ENCODE data around the gene BCDIN3D.
"Not testable (repeated sequence)": the region's sequence is repeated elsewhere in the genome, so short reads cannot be mapped to it uniquely, and the experiment has no call there.

BCDIN3D gene

DNA sequence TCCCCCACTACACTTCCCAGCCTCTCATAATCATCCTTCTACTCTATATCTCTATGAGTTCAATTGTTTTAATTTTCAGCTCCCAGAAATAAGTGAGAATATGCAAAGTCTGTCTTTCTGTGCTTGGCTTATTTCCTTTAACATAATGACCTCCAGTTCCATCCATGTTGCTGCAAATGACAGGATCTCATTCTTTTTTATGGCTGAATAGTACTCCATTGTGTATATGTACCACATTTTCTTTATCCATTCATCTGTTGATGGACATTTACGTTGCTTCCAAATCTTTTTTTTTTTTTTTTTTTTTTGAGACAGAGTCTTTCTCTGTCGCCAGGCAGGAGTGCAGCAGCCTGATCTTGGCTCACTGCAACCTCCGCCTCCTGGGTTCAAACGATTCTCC, 13.0 kb upstream of the BCDIN3D start:
- not testable (repeated sequence) for ATAC-seq

- ATAC-seq, result no peak
Observed at GRCh38 chr12:49854976-49855375, 12.1 kb upstream of the BCDIN3D start.

DNA sequence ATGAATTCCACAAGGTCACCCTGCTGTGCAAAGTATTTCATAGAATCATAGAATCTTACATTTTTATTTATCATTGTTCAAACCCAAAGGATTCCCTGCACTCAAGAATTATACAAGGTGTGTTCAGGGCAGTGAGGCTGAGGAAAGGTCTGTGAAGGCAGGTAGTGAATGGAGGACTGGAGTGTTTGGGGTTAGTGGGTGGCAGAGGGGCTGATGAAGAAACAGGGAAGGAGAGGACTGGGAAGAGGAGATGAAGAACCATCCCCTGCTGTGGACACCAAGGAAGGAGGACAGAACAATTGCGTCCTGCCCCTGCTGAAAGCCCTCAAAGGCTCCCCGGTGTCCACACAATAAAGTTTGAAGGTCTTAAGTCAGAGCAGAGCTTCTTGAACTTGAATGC, 10.8 kb upstream of the BCDIN3D start:
- no peak for ATAC-seq

DNA sequence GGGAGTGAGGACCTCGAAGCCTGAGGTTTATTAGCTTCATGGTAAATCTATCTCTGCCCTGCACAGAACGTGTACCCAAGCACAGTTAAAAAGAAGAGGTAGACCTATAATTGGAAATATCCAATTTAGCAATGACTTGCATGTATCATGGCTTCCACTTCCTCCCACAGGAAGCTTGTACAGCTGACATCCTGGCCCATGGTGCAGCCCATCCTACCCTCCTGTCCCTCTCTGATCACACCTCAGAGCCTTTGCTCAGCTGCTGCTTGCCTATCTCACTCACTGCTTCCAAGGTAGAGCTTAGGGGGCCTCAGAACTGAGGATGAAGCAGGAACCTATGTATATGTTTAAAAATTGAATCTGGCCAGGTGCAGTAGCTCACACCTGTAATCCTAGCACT, 4.3 kb upstream of the BCDIN3D start:
- ATAC-seq, result no peak

- no peak for ATAC-seq
Observed at GRCh38 chr12:49846032-49846431, 3.1 kb upstream of the BCDIN3D start.

DNA sequence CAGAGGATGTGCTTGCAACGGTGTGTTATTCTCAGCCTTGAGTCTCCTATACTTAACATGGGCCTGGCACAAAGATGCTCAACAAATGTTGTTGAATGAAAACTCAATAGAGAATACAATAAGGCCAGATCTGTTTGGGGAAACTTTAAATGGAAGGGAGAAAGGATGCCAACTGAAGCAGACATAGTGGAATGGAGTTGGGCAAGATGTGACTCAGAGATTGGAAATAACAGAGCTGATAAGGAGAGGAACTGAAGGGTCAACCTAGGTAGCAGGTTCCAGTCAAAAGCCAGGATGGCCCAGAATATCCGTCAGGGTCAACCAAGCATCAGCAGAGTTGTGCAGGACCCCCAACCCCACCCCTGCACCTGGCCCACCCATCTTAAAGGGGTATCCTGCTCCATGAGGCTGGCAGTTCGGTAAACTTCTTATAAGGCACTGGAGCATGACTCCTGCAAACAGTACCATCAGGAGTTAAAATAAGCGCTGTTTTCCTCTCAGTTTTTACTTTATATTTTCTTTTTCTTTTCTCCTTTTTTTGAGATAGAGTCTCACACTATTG, 1.1 kb upstream of the BCDIN3D start:
- ATAC-seq, result no peak

GRCh38 chr12:49843411-49843810, 505 bp upstream of the BCDIN3D start:
- ATAC-seq, result no peak

DNA sequence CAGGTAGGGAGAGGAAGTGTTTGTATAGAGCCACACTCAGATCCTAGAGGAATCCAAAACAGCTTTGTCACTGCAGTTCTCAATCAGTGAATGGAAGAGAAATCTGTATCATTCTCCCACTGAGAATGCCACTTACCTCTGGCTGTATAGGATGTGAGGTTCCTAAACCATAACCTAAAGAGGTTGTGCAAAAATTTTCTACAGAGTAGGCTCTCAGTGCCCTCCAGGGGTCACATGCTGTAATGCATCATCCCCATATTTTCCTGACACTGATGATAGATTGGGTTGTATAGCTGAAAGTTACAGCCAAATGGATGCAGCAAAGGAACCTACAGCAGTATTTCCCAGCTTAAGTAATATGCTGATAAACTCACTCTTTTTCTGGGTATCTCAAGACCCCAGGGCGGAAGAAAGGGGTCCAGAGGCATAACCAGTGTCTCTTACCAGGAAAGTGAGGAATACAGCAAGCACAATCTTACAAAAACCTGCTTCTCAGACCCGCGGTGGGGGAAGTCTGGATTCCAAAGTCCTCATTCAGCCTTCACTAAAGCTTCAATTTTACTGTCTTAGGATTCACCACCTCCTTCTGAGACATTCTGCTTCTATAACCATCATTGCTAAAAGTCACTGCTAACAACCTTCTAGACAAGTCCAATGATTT, 3.8 kb downstream of the BCDIN3D start:
- no peak for ATAC-seq

DNA sequence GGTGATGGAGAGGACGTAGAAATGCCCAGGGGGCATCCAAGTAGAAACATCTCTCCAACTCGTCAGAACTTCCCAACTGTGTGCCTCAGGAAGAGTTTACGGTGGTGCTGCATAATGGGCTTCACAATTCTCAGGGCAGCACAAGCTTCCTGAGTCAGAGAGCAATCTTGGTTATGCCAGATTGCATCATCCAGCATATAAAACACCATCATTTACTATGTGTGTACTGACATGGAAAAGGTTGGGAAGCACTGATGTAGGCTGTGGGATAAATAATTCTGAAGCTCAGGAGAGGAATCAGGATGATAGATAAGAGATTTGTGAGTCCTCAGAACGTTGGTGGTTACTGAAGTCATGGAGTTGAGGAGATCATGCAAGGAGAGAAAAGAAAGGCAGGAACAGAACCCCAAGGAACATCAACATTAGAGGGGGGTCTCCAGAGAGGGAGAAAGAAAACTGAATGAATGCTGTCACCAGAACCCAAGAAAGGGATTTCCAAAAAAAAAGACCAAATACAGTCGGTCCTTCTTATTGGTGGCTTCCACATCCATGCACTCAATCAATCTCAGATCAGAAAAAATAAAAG, 10.0 kb downstream of the BCDIN3D start:
- ATAC-seq, result no peak

DNA sequence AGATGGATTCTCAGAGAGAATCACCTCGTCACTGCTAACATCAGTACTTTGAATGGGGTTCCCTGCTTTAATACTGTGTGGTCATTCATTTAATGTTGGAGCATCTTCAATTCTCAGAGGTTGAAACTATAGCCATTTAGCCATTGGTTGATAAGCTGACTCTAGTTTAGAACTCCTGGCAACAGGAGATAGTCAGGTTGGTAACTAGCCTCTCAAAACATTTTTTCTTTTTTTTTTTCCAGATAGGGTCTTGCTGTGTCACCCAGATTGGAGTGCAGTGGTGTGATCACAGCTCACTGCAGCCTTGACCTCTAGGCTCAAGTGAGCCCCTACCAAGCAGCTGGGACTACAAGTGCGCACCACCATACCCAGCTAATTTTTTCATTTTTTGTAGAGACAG, 11.2 kb downstream of the BCDIN3D start:
- no peak for ATAC-seq

GRCh38 chr12:49828133-49829091, 14.5 kb downstream of the BCDIN3D start, which contains the start of gene NCKAP5L:
Gene NCKAP5L (minus strand): TSS chr12:49828413. CDS start chr12:49804044, 24,369 bp downstream.
- ATAC-seq, result peak; percentile 94 to 96

DNA sequence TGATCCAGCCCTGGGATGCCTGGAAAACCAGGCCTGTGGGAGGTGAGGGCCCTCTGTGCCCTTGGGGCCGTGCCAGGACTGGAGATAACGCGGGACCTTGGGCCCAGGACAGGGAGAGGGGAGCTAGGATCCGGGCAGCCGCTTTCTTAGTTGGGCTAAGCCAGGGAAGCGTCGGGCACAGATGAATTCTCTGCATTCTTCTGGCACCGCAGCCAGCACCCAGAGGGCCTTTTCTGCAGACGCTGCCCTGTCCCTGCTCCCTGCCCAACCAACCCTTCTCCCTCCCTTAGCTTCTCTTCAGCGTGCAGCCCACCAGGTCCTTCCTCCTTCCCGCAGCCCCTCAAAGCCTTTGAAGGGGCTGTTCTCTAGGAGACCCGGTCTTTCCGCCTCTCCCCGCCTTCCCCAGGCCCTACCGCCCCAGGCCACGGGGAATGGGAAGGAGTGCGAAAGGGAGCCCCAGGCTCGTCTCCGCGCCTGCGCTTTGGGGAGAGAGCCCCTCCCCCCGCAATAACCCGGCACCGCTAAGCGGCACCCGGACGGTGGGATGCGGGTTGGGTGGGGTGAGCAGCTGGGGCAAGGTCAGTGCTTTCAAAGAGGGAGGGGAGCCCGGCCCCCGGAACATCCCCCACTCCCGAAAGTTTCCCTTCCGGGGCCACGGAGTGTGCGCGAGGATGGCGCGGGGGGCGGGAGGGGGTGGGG, 15.4 kb downstream of the BCDIN3D start:
- no peak for ATAC-seq

DNA sequence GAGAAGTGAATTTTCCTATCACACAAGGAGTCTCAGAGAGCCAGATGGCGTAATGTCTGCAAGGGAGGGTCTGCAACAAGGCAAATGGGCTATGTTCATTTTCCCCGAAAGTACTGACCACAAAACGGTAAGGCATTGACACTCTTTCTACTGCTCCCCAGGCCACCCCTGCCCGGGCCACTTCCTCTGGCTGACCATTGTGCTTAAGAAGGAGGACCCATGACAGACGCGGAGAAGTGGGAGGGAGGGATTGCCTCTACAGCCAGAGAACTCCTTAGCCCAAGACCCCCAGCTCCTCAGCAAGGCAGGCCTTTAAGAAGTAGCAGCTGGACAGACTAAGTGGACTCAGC, 15.9 kb downstream of the BCDIN3D start:
- ATAC-seq, result no peak

DNA sequence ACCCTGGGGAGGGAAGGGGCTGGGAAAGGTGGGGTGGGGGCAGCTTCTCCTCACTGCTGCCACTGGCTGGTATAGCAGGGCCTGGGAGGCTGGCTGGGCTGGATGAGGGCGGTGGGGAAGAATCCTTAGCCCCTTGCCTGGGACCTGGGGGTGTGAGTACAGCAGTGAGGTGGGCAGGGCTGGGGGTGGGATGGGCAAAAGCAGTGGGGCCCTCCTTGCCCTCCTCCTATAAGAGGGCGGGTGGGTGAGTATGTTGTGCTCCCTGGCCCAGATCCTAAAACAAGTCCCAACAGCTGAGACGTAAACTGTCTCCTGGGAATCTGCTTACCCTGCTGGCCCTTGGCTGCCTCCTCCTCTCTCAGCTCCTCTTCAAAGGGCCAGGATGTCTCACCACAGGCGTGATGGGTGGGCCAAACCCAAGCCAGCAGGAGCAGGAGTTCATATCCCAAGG, 16.9 kb downstream of the BCDIN3D start:
- no peak for ATAC-seq

DNA sequence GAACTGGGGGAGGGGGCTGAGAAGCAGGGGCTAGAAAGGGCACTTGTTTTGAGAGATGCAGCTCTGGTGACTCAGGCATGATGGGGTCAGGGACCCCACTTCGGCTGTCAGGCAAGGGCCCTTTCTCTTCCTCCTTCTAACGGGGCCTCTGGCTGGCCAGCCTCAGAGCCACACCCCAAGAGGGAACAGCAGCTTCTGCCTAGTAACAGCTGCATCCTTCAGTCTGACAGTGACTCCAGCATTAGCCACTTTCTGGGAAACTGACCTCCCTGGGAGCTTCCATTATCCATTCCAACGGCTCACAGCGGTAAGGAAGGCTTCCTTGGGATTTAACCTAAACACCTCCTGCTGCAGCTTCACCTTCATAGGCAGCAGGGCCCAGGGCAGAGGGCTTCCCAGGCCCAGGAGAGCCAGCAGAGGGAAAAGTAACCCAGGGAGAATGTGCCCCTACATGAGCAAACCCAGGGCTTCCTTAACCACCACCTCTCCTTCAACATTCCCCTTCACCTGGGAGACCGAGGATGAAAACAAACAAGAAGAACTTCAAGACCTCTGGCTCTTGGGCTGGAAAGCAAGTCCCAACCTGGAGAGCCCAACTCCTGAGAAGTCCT, 17.4 kb downstream of the BCDIN3D start:
- ATAC-seq, result no peak

DNA sequence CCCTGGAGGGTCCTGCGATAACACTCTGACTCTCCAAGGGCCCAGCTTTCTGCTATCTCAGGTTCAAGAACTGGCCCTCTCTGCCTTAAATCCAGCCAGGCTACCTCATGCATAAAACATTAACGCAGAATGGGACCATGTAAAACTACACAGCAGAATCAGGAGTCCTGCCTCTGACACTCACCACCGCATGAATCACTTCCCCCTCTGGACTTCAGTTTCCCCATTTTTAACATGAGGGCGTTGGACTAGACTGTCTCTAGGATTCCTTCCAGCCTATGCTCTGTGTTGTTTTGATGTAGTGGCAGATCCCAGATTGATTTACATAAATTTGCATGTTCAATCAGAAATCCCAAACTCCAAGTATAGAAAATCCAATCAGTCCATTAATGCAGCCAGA, 18.0 kb downstream of the BCDIN3D start:
- ATAC-seq, result no peak

GRCh38 chr12:49824416-49824815, 18.5 kb downstream of the BCDIN3D start:
- no peak for ATAC-seq

DNA sequence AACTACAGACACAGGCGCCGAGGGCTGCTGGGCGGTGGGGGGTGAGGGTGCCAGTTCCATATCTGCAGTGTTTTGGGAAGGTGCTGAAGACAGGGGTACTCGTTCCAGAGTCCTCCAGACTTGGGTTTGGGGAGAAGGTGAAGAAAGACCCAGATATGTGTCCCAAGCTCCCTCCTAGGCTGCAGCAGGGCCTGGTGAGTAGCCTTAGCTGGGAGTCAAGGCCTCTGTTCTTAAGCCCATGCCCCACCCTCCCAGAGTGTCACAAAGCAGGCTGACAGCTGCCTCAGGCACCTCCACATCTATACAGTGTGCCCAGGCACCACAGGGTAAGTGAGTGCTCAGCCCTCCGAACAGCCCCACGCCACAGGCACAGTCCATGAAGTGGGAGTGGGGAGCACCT, 19.0 kb downstream of the BCDIN3D start:
- ATAC-seq, result no peak

- ATAC-seq, result no peak
Observed at GRCh38 chr12:49823350-49823749, 19.6 kb downstream of the BCDIN3D start.

DNA sequence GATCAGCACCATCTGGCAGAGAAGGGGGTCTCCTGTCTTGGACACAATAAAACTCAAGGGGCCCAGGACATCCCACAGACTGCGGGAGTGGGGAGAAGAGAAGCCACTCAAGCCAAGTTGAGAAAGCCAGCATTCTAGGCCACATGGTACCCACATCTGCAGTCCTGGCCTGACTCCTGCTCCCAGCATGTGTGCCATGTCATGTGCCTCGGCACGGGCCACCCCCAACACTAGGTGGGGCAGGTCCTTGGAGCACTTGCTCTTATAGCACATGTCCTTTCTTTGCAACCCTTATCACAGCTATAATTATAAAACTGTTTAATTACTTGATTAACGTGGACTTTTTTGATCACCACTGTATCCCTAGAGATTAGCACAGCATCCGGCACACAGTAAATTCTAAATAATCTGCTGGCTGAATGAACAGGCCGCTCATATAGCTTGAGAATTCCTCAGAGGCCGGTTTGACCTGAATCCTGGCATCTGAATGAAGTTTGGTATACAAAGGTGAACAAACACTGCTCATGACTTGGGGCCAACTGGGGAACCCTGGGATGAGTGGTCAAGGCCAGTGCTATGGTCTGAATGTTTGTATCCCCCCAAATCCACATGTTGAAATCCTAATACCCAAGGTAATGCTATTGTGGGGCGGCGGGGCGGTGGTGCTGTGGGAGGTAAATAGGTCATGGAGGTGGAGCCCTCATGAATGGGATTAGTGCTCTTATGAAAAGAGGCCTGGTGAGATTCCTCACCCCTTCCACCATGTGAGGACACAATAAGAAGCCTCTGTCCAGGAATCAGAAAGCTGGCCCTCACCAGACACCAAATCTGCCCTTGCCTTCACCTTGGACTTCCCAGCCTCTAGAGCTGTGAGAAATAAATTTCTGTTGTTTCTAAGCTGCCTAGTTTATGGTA, 21.3 kb downstream of the BCDIN3D start:
- no peak for ATAC-seq

- ATAC-seq, result no peak
Observed at GRCh38 chr12:49819786-49820185, 23.1 kb downstream of the BCDIN3D start.
